ENCODE data around the gene FRS3.

Gene FRS3

DNA sequence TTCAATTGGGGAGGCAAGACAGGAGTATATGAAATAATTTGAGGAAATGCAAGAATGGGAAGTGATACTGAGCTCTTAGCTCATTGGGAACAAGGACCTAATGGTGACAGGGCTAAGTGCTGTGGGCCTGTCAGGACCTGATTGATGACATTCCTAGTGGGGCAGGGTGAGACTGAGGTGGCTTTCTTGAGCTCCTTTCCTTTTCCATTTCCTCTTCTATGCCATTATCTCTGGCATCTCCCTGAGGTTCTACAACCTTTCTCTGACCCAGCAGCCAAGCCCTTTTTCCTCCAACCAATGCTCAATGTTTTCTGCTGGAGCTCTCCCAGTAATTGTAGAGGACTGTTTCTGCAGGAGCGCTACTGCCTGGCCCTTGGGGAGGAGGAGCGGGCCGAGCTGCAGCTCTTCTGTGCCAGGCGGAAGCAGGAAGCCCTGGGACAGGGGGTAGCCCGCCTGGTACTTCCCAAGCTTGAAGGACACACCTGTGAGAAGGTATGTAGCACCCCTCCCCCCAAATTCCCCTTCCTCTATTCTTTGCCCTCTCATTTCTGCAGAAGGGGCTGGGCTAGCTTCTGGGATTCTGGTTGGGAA lies 5.0 kb upstream of the FRS3 start:
- H3K36me3 ChIP-seq (ENCODE audit: insufficient read depth, low read length) = peaks cover 8% of the 10 kb centered on the region

GRCh38 chr6:41783106-41783780 lies 3.5 kb upstream of the FRS3 start:
- Histone ChIP-seq H3K9me3 (ENCODE audit: control insufficient read depth, insufficient read depth, low read length) (no peaks in the 10 kb centered on the region), H3K4me1 (ENCODE audit: insufficient read depth, low read length) (no peaks in the 10 kb centered on the region), H3K9ac (ENCODE audit: low read depth, low read length) (no peak overlapping the region), H3K36me3 (ENCODE audit: insufficient read depth, low read length) (no peaks in the 10 kb centered on the region)

More for the DNA sequence above, 5.0 kb upstream of the FRS3 start:
- H3K9me3 ChIP-seq (ENCODE audit: control insufficient read depth, insufficient read depth, low read length) = no peaks in the 10 kb centered on the region
- no peak overlapping the region for H3K9ac ChIP-seq (ENCODE audit: low read depth, low read length)
- H3K4me1 ChIP-seq (ENCODE audit: insufficient read depth, low read length) = no peaks in the 10 kb centered on the region

- Histone ChIP-seq H3K9ac (ENCODE audit: low read depth, low read length) (peak overlapping the region; percentile 38; the same call in 1 of the 2 replicates), H3K4me1 (ENCODE audit: insufficient read depth, low read length) (no peaks in the 10 kb centered on the region), H3K9me3 (ENCODE audit: control insufficient read depth, insufficient read depth, low read length) (no peaks in the 10 kb centered on the region)
Measured at GRCh38 chr6:41781366-41781730, 1.6 kb upstream of the FRS3 start.

DNA sequence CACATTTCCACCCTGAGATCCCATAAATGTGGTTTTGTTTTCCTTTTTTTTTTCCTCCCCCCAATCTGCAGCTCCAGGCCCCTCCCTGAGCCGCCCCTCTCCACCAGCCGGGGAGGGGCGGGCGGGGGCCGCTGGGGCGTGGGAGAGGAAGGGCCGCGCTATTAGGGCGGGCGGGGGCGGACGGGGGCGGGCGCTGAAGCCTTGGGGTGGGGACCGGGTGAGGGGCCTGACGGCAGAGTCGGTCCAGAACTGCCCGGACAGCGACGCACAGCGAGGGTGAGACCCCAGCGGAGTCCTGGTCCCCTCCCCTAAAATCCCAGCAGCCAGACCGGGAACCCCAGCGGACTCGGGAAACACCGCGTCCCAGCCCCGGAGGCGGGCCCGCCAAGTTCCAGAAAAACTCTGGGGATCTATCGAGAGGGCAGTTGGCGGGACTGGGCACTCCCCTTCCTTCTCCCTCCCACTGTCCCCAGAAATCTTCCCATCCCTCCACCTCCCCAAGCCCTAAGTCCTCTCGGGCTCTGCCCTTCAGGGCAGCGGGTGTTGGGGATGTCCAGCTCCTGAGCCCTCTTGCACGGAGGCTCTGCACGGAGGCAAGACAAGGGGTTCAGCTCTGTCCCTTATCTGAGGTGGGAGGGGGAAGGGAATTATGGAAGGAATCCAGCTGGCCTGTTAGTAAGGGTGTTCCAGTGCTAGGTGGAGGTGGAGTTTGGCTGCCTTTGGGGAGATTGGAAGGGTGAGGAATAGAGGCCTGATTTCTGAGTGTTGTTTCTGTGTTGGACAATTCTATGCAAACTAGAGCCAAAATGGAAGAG lies 1.1 kb upstream of the FRS3 start, which contains the start of gene PRICKLE4:
TSS of gene PRICKLE4 (plus strand) at position 232 of the 815 bp plus-strand sequence. CDS start 2,692 bp downstream, outside the sequence.
- H3K4me1 ChIP-seq (ENCODE audit: insufficient read depth, low read length) = no peaks in the 10 kb centered on the region
- H3K9ac ChIP-seq (ENCODE audit: low read depth, low read length) = peak within 1 kb of the TSS; percentile 81
- no peaks in the 10 kb centered on the region for H3K9me3 ChIP-seq (ENCODE audit: control insufficient read depth, insufficient read depth, low read length)
- H3K36me3 ChIP-seq (ENCODE audit: insufficient read depth, low read length) = no peaks in the 10 kb centered on the region

More at GRCh38 chr6:41781366-41781730, 1.6 kb upstream of the FRS3 start:
- no peaks in the 10 kb centered on the region for H3K36me3 ChIP-seq (ENCODE audit: insufficient read depth, low read length)

- Histone ChIP-seq H3K9me3 (ENCODE audit: control insufficient read depth, insufficient read depth, low read length) (no peaks in the 10 kb centered on the region), H3K9ac (ENCODE audit: low read depth, low read length) (peak overlapping the region; percentile 81), H3K36me3 (ENCODE audit: insufficient read depth, low read length) (no peaks in the 10 kb centered on the region), H3K4me1 (ENCODE audit: insufficient read depth, low read length) (no peaks in the 10 kb centered on the region)
Measured at GRCh38 chr6:41779336-41779735, 364 bp downstream of the FRS3 start.

DNA sequence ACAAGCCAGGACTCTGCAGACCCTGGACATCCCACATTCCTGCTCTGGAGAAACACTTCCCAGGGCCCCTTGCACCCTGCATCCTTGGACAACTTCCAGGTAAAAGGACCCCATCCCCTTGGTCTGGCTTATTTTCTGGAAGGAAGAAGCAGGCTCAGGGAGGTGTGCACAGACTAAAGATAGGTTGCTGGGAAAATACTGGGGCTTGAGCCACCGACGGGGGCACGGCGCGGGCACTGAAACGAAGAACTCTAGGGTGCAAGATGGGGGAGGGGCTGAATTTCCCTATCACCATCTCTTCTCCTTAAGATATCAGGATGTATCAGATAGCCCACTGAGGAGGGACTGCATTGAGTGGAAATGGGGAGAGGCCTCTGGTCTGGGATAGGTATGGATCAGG lies 805 bp downstream of the FRS3 start:
- peak overlapping the region; percentile 81; the same call in 1 of the 2 replicates for H3K9ac ChIP-seq (ENCODE audit: low read depth, low read length)
- H3K9me3 ChIP-seq (ENCODE audit: control insufficient read depth, insufficient read depth, low read length) = no peaks in the 10 kb centered on the region
- H3K4me1 ChIP-seq (ENCODE audit: insufficient read depth, low read length) = no peaks in the 10 kb centered on the region

DNA sequence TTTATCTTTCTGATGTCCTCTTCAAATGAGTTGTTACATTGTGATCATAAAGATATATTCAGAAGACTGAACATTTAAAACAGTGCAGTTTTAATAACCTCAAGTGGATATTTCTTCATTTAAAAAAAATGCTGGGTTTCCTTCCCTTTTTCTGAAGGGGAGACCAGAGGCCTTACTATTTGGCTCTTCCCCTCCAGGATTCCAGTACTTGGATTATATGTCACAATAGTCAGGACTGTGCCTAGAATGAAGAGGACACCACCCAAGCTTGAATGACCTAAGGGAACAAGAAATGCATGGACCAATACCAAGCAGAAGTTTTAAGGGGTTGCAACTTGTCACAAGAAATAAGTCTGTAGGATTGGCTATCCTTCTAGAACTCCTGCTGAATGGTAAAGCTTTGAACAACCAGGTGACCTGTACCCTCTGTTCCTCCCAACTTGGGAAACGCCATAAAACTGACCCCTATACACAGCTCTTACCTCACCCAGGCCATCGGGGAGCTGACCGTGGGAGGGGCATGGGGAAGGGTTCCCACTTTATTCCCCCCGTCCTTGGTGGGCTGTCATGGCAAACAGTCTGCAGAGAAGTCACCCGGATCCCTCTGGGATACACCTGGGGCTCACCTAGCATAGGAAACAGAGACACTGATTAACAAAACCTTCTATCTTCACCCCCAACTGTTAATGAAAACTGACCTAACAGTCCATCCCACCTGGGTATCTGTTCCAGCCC lies 2.0 kb downstream of the FRS3 start:
- Histone ChIP-seq H3K9ac (ENCODE audit: low read depth, low read length) (no peak overlapping the region), H3K4me1 (ENCODE audit: insufficient read depth, low read length) (no peaks in the 10 kb centered on the region), H3K36me3 (ENCODE audit: insufficient read depth, low read length) (no peaks in the 10 kb centered on the region), H3K9me3 (ENCODE audit: control insufficient read depth, insufficient read depth, low read length) (no peaks in the 10 kb centered on the region)

More for the DNA sequence above, 805 bp downstream of the FRS3 start:
- H3K36me3 ChIP-seq (ENCODE audit: insufficient read depth, low read length) = no peaks in the 10 kb centered on the region

DNA sequence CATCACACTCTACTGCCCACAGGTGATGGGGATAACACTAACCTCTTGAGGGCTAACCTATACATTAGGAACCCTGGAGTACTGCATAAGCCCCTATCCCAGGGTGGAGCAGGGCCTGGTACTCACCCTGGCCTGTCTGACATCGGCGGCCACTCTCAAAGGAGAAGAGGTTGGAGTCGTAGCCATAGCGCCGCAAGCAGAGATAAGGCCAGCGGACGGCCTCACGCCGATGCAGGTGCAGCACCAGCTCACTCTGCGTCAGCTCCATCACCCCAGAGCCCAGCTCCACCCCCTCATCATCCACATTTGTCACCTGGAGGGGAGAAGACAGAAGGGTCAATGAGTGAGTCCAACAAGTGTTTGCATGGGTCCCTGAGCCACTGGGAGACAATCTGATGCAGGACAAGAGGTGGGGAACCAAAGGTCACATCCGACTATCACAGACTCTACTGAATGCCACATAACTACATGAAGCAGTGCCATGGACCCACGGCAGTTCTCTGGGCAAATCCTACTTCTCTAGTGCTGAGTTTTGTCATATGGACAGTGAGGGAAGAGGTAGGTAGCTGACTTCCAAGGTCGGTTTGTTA lies 4.3 kb downstream of the FRS3 start:
- Histone ChIP-seq H3K9me3 (ENCODE audit: control insufficient read depth, insufficient read depth, low read length) (no peaks in the 10 kb centered on the region), H3K36me3 (ENCODE audit: insufficient read depth, low read length) (0 out of 2 replicates have a peak, but pooled peaks cover 5% of the 10 kb centered on the region), H3K4me1 (ENCODE audit: insufficient read depth, low read length) (no peaks in the 10 kb centered on the region), H3K9ac (ENCODE audit: low read depth, low read length) (no peak overlapping the region)

DNA sequence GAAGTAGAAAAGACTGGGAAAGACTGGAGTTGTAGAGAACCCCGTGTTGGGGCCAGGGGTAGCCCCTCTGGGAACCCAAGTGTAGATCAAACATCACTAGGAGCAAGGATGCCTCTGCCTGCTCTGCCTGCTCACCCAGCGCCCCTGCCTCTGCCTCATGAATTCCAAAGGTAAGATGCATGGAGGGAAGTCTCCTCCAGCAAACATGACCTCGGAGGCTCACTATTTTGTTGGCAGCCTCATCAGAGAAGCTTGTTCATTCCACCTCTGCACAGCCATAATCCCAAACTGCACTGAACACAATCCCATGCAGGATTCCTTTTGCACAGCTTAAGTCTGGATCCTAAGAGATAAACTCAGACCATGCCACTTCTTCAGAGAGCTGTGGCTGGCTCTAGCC lies 4.9 kb downstream of the FRS3 start:
- no peak overlapping the region for H3K9ac ChIP-seq (ENCODE audit: low read depth, low read length)
- H3K36me3 ChIP-seq (ENCODE audit: insufficient read depth, low read length) = 0 out of 2 replicates have a peak, but pooled peaks cover 5% of the 10 kb centered on the region
- H3K4me1 ChIP-seq (ENCODE audit: insufficient read depth, low read length) = no peaks in the 10 kb centered on the region

DNA sequence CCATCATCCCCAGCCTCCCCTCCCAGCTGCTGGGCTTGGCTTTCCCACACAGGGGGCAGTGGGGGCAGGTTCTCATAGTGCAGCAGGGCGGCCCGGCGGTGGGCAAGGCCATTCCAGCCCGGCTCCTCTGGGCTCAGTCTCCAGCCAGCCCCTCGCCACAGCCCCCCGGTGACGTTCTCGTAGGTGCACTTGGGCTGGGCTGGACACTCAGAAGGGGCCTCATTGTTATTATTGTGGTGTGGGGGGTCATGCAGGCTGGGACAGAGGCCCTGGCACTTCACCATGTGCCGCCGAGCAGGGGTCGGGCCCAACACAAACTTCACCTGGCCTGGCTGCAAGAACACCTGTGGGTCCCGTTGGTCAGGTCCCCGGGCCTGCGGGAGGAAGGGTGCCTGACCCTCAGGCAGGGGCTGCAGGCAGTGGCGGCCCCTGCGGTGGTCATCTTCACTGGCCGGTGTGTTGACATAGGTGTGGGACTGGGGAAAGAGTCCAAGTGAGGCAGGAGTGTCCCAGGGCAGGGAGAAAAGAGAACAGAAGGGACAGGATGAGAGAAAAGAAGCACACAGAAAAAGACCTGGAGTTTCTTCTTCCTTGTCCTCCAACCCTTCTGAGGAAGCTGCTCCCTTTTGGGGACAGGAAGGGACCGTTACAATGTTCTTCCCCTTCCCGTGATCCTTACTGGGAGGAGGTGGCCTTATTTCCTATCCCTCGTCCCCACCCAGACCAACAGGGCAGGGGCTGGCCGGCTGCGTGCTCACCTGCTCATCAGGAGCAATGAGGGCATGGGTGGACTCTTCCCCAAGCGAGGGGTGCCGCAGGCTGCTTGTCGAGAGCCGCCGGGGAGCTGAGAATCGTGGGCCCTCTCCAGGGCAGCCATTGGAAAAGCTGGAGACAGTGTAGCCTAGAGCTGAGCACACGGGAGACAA lies 8.4 kb downstream of the FRS3 start:
- Histone ChIP-seq H3K9ac (ENCODE audit: low read depth, low read length) (no peak overlapping the region), H3K36me3 (ENCODE audit: insufficient read depth, low read length) (0 out of 2 replicates have a peak, but pooled peaks cover 5% of the 10 kb centered on the region), H3K9me3 (ENCODE audit: control insufficient read depth, insufficient read depth, low read length) (no peaks in the 10 kb centered on the region)

More for the DNA sequence above, 4.9 kb downstream of the FRS3 start:
- no peaks in the 10 kb centered on the region for H3K9me3 ChIP-seq (ENCODE audit: control insufficient read depth, insufficient read depth, low read length)

GRCh38 chr6:41770381-41771057 lies 9.2 kb downstream of the FRS3 start:
- H3K4me1 ChIP-seq (ENCODE audit: insufficient read depth, low read length) = peaks cover 22% of the 10 kb centered on the region; the same call in 1 of the 2 replicates
- H3K9ac ChIP-seq (ENCODE audit: low read depth, low read length) = no peak overlapping the region
- H3K36me3 ChIP-seq (ENCODE audit: insufficient read depth, low read length) = 0 out of 2 replicates have a peak, but pooled peaks cover 5% of the 10 kb centered on the region
- no peaks in the 10 kb centered on the region for H3K9me3 ChIP-seq (ENCODE audit: control insufficient read depth, insufficient read depth, low read length)

More for the DNA sequence above, 8.4 kb downstream of the FRS3 start:
- H3K4me1 ChIP-seq (ENCODE audit: insufficient read depth, low read length) = peaks cover 22% of the 10 kb centered on the region; the same call in 1 of the 2 replicates

DNA sequence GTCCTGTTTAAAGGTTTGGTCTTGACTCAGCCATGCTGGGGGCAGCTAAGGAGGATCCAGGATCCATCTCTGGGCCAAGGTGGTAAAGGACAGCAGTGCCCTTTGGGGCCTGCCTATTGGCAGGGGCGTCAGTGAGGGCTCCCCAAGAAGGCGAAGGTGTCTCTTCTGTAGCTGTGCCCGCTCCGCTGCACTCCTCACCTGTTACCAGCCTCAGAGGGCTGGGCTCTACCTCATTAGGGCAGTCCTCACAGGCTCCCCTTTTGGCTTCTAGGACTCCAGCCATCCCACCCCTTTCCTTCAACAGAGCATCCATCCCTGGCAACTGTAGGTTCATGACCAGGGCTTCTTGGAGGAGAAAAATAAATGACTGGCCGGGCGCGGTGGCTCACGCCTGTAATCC lies 10.3 kb downstream of the FRS3 start:
- no peak overlapping the region for H3K9ac ChIP-seq (ENCODE audit: low read depth, low read length)
- H3K36me3 ChIP-seq (ENCODE audit: insufficient read depth, low read length) = 0 out of 2 replicates have a peak, but pooled peaks cover 5% of the 10 kb centered on the region
- no peaks in the 10 kb centered on the region for H3K9me3 ChIP-seq (ENCODE audit: control insufficient read depth, insufficient read depth, low read length)
- peaks cover 22% of the 10 kb centered on the region; the same call in 1 of the 2 replicates for H3K4me1 ChIP-seq (ENCODE audit: insufficient read depth, low read length)

Data from ES-I3 (cell line).